GM19452 (cell line): ENCODE measurements around the gene CRELD2.

Experiments used
- ATAC-seq: cut with Tn5 transposase; IDR thresholded peaks from one replicate; pipeline ENCODE4 v1.9.1; 2021; ENCODE audit not compliant: unreplicated experiment

Gene CRELD2

GRCh38 chr22:49928555-49929210 lies 10.2 kb downstream of the CRELD2 start:
- ATAC-seq: no peak

DNA sequence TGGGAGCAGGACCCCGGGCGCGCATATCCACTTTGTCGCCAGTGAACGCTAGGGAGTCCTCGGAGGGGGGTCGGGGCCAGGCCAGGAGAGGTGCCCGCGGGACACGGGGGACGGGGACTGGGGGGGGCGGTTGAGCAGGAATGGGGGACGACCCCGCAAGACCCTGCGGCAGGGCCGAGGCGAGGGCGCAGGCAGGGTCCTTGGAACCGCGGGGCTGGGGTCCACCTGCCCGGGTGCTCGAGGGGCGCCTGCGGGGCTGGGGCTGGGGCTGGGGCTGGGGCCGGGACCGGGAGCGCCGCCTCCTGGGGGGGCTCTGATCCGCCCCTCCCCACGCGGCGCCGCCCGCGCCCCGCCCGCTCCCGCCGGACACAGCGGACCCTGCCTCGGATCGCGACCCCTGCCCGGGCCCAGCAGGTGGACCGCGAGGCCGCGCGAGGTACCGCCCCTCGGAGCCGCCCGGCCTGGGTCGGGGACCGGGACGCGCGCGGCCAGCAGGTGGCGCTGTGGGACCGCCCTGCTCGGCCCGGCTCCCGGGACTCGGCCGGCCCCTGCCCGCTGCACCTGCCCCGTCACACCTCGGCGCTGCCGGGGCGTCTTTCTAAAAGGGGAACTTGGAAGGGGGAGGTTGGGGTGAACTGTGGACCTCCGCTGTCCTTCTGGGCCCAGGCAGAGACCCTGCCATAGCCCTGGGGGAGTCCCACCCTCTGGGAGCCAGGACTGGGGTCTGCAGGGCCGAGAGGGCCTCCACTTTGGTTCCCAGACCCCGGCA lies 11.0 kb downstream of the CRELD2 start:
- ATAC-seq: no peak

- no peak for ATAC-seq
These were observed 11.7 kb downstream of the CRELD2 start for GRCh38 chr22:49929994-49930575.

- ATAC-seq: no peak
These were observed 12.4 kb downstream of the CRELD2 start for GRCh38 chr22:49930596-49931412.

DNA sequence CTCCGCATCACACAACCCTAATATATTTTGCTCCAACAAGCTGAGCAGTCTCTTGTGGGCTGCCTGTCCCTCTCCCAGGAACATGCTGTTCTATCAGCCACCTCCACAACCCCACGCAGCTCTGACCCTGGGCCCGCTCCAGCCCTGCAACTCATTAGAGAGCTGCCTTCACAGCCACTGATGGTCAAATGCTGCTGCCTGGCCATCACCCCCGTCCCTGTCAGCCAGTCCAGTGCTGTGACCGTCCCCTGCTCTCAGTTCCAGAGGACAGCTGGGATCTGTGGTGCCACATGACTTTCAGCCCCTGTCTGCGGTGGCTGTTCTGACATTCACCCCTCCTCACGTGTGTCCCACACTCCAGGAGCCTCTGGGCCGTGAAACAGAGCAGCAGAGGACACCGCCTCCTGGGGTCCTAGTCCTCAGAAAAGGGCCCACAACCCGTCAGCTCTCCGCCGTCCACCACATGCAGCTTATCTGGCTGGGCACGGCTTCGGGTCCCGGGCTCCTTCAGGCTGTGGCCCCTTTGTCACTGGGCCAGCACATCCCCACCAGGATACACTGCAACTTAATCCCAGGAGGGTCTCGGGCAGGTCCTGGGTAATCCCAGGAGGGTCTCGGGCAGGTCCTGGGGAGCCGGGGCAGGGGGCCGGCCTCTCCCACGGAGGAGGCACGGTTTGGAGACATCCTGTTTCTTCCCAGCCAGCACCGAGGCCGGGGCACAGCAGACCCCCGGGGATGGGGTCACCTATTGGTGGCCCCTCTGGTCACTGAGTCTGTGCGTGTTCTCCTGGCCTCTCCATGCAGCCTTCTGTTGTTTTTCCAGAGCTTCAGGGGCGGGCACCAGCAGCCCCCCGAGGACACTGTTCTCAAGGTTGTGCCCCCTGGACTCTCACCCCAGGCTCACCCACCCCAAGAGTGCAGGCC lies 15.1 kb downstream of the CRELD2 start:
- ATAC-seq: no peak

GRCh38 chr22:49934160-49934890 lies 15.9 kb downstream of the CRELD2 start:
- no peak for ATAC-seq

DNA sequence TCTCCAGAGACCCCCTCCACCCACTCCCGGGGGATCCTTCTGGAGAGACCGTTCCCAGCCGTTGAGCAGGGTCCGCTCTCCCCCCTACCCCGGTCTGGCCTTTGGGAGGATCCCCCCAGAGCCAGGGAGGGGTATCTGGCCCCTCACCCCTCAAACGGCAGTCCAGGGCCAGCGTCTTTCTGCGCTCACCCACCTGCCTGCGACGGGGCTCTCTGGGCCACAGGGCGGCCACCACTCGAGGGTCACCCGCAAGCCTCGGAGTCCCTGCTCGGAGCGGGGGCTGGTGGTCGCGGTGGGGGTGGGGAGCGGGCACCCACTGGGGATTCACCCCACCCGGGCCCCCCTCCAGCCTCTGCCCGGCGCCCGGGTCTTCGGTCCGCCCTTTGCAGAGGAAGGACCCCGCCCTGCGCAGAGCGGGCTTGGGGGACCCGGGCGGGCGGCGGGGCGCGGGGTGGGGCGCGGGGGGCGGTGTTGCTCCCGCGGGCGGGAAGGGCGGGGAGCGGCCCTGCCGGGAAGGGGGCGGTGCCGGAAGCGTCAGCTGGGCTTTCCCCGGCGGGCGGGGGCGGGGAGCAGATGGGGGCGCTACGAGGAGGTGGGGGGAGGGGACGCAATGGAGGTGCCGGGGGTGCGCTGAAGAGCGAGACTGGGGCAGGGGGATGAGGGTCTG lies 16.6 kb downstream of the CRELD2 start:
- ATAC-seq: no peak

- no peak for ATAC-seq
These were observed 17.1 kb downstream of the CRELD2 start for GRCh38 chr22:49935561-49935960.

DNA sequence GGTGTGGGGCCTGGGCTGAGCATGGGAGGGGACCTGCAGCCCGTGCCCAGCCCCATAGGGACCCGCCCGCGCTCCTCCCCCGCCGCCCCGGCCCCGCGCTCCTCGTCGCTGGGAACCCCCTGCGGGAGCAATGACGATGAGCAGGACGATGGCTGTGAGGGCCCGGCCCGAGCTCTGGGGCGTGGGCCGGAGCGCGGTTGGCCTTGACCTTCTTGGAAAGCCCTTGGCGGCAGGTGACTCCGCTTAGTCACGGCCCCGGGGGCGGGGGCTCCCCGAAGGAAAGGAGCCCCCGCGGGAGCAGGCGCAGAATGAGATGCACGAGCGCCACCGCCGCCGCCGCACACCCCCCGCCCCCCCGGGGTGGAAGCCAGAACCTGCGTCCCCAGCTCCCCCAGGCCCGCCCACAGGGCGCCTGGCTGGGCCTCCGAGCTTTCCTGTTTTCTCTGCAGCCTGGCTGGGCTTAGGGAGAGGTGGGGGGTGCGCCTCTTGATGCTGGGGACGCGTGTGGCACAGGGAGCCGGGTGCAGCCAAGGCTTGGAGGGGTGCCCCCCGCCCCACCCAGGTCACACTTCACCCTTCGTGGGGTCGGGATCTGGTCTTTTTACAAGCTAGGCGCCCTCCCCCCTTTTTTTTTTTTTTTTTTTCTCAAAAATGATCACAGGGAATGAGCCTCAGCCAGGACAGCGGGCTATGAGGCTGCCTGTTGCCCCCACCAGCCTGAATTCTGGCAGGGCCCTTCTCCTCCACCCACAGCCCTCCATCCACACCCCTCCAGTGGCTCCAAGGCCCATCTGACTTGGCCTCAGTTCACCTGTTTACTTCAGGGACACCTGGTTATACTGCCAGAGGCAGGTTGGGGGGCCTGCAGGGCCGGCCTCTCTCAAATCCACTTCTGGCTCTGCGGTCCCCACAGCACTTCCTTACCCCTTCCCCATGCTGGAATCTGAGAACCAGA lies 17.9 kb downstream of the CRELD2 start:
- ATAC-seq: peak; percentile 64

DNA sequence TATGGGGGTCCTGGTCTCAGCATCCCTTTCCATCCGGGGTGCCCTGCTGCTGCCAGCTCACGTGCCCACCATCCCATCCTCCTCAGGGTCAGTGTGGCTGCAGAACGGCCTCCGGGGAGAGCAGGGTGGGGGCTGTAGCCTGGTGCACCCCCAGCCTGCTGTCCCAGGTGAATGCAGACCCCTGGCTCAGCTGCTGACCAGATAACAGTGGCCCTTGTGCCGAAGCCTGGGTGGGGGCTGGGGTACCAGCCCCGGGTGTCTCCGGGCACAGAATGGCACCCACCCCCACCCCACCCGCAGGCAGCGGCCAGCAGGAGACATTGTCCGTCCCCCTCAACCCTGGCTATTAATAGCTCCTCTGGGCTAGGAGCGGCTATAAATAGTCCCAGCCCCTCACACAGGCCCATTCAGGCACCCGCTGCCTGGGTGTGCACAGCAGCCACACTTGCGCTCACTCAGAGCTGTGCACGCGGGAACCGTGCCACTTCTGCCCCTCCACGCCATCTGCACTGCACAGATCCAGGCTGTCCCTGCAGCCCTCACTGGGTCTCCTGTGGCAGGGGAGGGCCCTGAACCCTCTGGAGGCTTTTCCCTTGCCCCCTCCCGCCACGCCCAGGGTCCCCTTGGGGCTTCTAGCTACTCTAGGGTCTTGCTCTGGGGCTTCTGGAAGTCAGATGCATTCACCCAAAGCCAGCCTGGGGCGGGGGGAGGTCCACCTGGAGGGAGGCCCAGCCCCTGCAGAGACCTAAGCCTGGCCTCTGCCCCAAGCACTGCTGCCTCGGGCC lies 18.7 kb downstream of the CRELD2 start:
- ATAC-seq: no peak

DNA sequence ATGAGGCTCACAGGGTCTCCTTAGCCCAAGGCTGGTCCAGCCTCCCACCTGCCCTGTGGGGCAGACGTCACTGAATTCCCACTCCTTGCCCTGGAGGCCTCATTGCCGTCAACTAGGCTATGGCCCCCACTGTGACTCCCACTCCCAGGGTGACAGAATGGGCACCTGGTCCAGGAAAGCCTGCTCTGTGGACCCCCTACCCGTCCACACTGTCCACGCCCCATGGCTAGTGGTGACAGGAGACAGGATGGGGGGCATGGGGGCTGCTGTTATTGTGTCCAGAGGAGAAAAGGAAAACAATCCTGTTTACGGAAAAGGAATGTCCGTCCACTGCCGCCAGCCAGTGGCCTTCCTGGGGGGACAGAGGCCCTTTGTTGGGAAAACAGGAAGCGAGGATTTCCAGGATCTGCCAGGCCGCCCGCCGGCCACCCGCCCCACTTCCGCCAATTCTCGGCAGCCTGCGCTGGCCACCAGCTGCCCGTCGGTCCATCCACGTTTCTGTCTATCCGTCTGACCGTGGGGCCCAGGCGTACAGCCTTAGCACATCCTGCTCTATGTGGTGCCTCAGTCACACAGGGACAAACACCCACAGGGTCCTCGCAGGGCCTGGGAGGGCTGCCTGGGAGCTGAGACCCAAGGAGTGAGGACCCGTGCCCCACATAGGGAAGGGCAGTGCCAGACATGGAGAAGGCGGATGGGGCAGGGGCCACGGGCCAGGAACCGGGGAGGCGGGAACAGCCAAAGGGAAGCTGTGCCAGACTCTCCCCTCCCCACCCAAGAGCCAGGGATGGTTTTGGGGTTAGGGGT lies 19.5 kb downstream of the CRELD2 start:
- no peak for ATAC-seq

GRCh38 chr22:49938565-49939136 lies 20.2 kb downstream of the CRELD2 start:
- ATAC-seq: no peak

DNA sequence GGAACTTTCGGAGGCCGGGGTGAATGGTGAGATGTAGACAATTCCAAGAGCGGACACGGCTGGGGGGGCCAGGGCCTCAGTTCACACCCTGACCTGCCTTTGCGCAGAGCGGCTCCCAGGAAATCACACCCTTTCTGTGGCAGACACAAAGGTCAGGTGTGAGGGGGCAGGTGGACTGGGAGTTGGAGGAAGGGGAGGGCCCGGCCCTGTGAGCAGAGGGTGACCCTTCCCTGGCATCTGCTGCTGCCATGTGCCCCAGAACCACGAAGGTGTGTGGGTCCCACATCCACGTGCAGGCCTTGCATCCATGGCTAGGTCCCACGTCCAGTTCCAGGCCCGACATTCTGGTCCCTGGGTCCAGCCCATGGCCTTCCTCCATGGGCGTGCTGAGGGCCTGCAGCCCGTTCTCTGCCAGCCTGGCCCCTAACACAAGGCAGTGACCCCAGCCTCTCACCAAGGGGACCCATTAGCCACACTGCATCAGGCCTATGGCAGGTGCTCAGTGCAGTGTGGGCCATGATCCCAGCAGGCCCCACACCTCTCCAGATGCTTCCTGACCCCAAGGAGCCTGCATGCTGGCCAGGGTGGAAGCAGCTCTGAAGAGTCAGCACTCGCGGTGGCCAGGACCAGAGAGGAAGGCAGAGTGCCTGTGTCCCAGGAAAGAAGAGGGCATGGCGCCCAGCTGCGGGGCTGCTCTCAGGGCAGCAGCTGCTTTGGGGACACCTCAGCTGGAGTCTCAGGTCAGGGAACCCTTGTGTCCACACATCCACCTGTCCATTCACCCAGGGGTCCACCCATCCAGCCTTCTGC lies 23.3 kb downstream of the CRELD2 start:
- no peak for ATAC-seq

- ATAC-seq: no peak
These were observed 24.4 kb downstream of the CRELD2 start for GRCh38 chr22:49942565-49943404.
